Skeletal muscle tissue (tissue), 4 donors: ENCODE data around the gene IRF2BPL. TPM values are rescaled to one million over a fixed set of nuclear protein-coding genes. Genes with fewer than 3 reads are reported as not detected.

Source experiments
- H3K27ac ChIP-seq: one replicate; pipeline ENCODE4 v1.7.0; 2013; ENCODE audit warnings: mild to moderate bottlenecking, low read depth, low read length, inconsistent platforms
- H3K27me3 ChIP-seq, 3 donors: one replicate each; pipeline ENCODE4 v1.7.0; 2013; ENCODE audit warnings: low read length in 3 of 3; ENCODE audit not compliant: control insufficient read depth in 3 of 3, insufficient read depth in 3 of 3
- H3K36me3 ChIP-seq, 3 donors: one replicate each; pipeline ENCODE4 v1.7.0; 2013; ENCODE audit warnings: low read length in 3 of 3; ENCODE audit not compliant: control insufficient read depth in 3 of 3, insufficient read depth in 3 of 3
- H3K4me1 ChIP-seq, 3 donors: one replicate each; pipeline ENCODE4 v1.7.0; 2013; ENCODE audit warnings: low read length in 3 of 3, mild to moderate bottlenecking in 3 of 3; ENCODE audit not compliant: control insufficient read depth in 3 of 3, insufficient read depth in 3 of 3
- H3K4me3 ChIP-seq, 3 donors: one replicate each; pipeline ENCODE4 v1.7.0; 2013; ENCODE audit warnings: low read length in 3 of 3
- H3K9ac ChIP-seq, 3 donors: one replicate each; pipeline ENCODE4 v1.7.0; 2013; ENCODE audit warnings: low read length in 3 of 3, mild to moderate bottlenecking in 3 of 3, moderate library complexity in 2 of 3, low read depth in 1 of 3
- H3K9me3 ChIP-seq, 3 donors: one replicate each; pipeline ENCODE4 v1.7.0; 2013; ENCODE audit warnings: low read length in 3 of 3; ENCODE audit not compliant: control insufficient read depth in 3 of 3
- total RNA-seq: library from RNA; depleted of rRNA; stranded (reverse); fragments of >200 nt; gene quantifications from one replicate; pipeline ENCODE4 v1.2.3, GENCODE V29; 2014
- donor health status: Osteomylitis.

The IRF2BPL gene
- total RNA-seq, 1 donor from 2014 or later = 20.9 TPM

- no peaks in the 10 kb centered on the region for H3K36me3 ChIP-seq
- H3K27me3 ChIP-seq = no peaks in the 10 kb centered on the region
- no peak overlapping the region for H3K27ac ChIP-seq
- peaks cover 66 to 76% (median 67%) of the 10 kb centered on the region in 3 donors for H3K4me1 ChIP-seq
- no peaks in the 10 kb centered on the region for H3K9me3 ChIP-seq
- H3K9ac ChIP-seq = no peak overlapping the region
- H3K4me3 ChIP-seq = no peak overlapping the region
These were observed 24.4 kb downstream of the IRF2BPL start for GRCh38 chr14:77003960-77004710.

- Histone ChIP-seq H3K27me3 (no peaks in the 10 kb centered on the region), H3K4me3 (no peak overlapping the region), H3K9me3 (no peaks in the 10 kb centered on the region), H3K9ac (no peak overlapping the region), H3K36me3 (no peaks in the 10 kb centered on the region), H3K27ac (no peak overlapping the region), H3K4me1 (peaks cover 54 to 64% (median 54%) of the 10 kb centered on the region in 3 donors)
These were observed 25.6 kb downstream of the IRF2BPL start for GRCh38 chr14:77002889-77003288.

- no peak overlapping the region for H3K4me3 ChIP-seq
- H3K27ac ChIP-seq = no peak overlapping the region
- H3K9me3 ChIP-seq = no peaks in the 10 kb centered on the region
- no peaks in the 10 kb centered on the region for H3K27me3 ChIP-seq
- peaks cover 49 to 58% (median 49%) of the 10 kb centered on the region in 3 donors for H3K4me1 ChIP-seq
- H3K36me3 ChIP-seq = no peaks in the 10 kb centered on the region
- H3K9ac ChIP-seq = no peak overlapping the region
These were observed 26.2 kb downstream of the IRF2BPL start for GRCh38 chr14:77002335-77002734.

GRCh38 chr14:77000340-77001270 is 27.9 kb downstream of the IRF2BPL start:
- H3K36me3 ChIP-seq = no peaks in the 10 kb centered on the region
- no peaks in the 10 kb centered on the region for H3K27me3 ChIP-seq
- peak overlapping the region; percentile 69 to 87 (median 84) for H3K9ac ChIP-seq
- peak overlapping the region; percentile 62 to 72 (median 65) for H3K4me3 ChIP-seq
- H3K27ac ChIP-seq = peak overlapping the region; percentile 83
- H3K4me1 ChIP-seq = peaks cover 34 to 43% (median 38%) of the 10 kb centered on the region in 3 donors
- H3K9me3 ChIP-seq = no peaks in the 10 kb centered on the region

- H3K36me3 ChIP-seq = no peaks in the 10 kb centered on the region
- no peaks in the 10 kb centered on the region for H3K27me3 ChIP-seq
- H3K9me3 ChIP-seq = no peaks in the 10 kb centered on the region
- peaks cover 23 to 27% (median 26%) of the 10 kb centered on the region in 3 donors for H3K4me1 ChIP-seq
- H3K27ac ChIP-seq = no peak overlapping the region
- H3K4me3 ChIP-seq = no peak overlapping the region
- no peak overlapping the region for H3K9ac ChIP-seq
These were observed 29.6 kb downstream of the IRF2BPL start for GRCh38 chr14:76998910-76999309.

- Histone ChIP-seq H3K9ac (no peak overlapping the region), H3K4me1 (peaks cover 11 to 16% (median 15%) of the 10 kb centered on the region in 3 donors), H3K27me3 (no peaks in the 10 kb centered on the region), H3K36me3 (no peaks in the 10 kb centered on the region), H3K4me3 (no peak overlapping the region), H3K27ac (no peak overlapping the region), H3K9me3 (no peaks in the 10 kb centered on the region)
These were observed 31.1 kb downstream of the IRF2BPL start for GRCh38 chr14:76997257-76997970.

- H3K9me3 ChIP-seq = no peaks in the 10 kb centered on the region
- no peaks in the 10 kb centered on the region for H3K36me3 ChIP-seq
- no peak overlapping the region for H3K4me3 ChIP-seq
- no peaks in the 10 kb centered on the region for H3K27me3 ChIP-seq
- H3K9ac ChIP-seq = no peak overlapping the region
- H3K4me1 ChIP-seq = peaks cover 11 to 15% (median 12%) of the 10 kb centered on the region in 3 donors
- H3K27ac ChIP-seq = no peak overlapping the region
These were observed 31.9 kb downstream of the IRF2BPL start for GRCh38 chr14:76996563-76997146.

GRCh38 chr14:76995279-76996035 is 33.1 kb downstream of the IRF2BPL start:
- no peak overlapping the region for H3K4me3 ChIP-seq
- H3K27ac ChIP-seq = no peak overlapping the region
- no peaks in the 10 kb centered on the region for H3K27me3 ChIP-seq
- H3K9ac ChIP-seq = no peak overlapping the region
- H3K9me3 ChIP-seq = no peaks in the 10 kb centered on the region
- H3K4me1 ChIP-seq = peaks cover 2 to 6% (median 3%) of the 10 kb centered on the region in 3 donors
- no peaks in the 10 kb centered on the region for H3K36me3 ChIP-seq

- Histone ChIP-seq H3K9ac (no peak overlapping the region), H3K36me3 (no peaks in the 10 kb centered on the region), H3K4me1 (no peaks in the 10 kb centered on the region), H3K9me3 (no peaks in the 10 kb centered on the region), H3K27ac (no peak overlapping the region), H3K27me3 (no peaks in the 10 kb centered on the region), H3K4me3 (no peak overlapping the region)
These were observed 34.8 kb downstream of the IRF2BPL start for GRCh38 chr14:76993752-76994151.
